HG03139 (cell line): Measurements from ENCODE around the gene MEOX1.

Source experiments
- ATAC-seq: cut with Tn5 transposase; IDR thresholded peaks from one replicate; pipeline ENCODE4 v1.9.1; 2021; ENCODE audit not compliant: unreplicated experiment

The MEOX1 gene

GRCh38 chr17:43595466-43595865, 66.3 kb downstream of the MEOX1 start:
- no peak for ATAC-seq

- no peak for ATAC-seq
These were observed 69.8 kb downstream of the MEOX1 start for GRCh38 chr17:43591779-43592562.

GRCh38 chr17:43591001-43591400, 70.7 kb downstream of the MEOX1 start:
- no peak for ATAC-seq
